Muscle of arm (tissue), 12 donors: Measurements from ENCODE around the gene CTSC. TPM values are rescaled to one million over a fixed set of nuclear protein-coding genes. Genes with fewer than 3 reads are reported as not detected.

ENCODE experiments used
- DNase-seq: peaks from one replicate; pipeline ENCODE4 v3.0.0-alpha.2; 2013
- polyA plus RNA-seq, 12 donors: library from polyadenylated mRNA; unstranded; fragments of 120-200 nt; gene quantifications; one replicate each; pipeline ENCODE4 v1.2.1, GENCODE V29; 2013; ENCODE audit not compliant: insufficient read length in 12 of 12

CTSC gene
- polyA plus RNA-seq, 12 donors, result 22.6 to 139 (median 40.9) TPM; not detected in 1

GRCh38 chr11:88354912-88355311 lies 17.4 kb upstream of the CTSC start:
- DNase-seq, result no peak

- DNase-seq, result no peak
Measured at GRCh38 chr11:88353835-88354496, 16.4 kb upstream of the CTSC start.

- DNase-seq, result no peak
Measured at GRCh38 chr11:88353386-88353785, 15.8 kb upstream of the CTSC start.

DNA sequence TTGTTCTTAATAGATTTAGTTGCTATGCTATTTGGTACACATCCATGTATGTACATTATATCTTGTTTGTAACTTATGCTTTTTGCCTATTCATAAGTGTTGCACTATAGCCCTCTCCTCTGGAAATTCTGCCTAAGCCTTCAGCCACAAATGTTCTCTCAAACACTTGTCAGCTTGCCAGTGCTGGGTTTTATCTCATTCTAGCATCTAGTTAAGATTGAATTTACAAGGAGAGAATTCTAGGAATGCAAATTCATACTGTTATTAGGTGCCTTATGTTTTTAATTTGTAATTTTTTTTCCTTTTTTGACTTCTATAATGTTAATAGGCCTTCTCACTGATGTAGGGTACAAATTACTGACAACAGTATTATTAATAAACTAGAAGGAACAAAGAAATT lies 14.6 kb upstream of the CTSC start:
- no peak for DNase-seq

- DNase-seq, result no peak
Measured at GRCh38 chr11:88348870-88349269, 11.3 kb upstream of the CTSC start.

DNA sequence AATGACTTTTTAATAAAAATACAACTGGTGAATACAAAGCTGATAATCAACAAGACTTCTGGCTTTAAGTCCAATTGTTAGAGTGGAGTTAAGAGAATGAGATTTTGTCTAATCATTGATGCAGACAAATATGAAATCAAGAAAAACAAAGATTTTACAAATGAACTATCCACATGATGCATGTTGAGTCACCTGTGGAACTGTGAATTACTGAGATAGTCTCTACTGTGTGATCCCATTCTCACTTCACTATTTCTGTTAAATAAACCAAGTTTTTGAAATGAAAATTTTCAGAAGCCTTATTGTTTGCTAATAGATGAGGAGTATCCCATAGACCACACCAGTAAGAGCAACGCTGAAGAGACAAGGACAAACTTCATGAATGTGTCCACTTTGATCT lies 8.4 kb upstream of the CTSC start:
- DNase-seq, result no peak

DNA sequence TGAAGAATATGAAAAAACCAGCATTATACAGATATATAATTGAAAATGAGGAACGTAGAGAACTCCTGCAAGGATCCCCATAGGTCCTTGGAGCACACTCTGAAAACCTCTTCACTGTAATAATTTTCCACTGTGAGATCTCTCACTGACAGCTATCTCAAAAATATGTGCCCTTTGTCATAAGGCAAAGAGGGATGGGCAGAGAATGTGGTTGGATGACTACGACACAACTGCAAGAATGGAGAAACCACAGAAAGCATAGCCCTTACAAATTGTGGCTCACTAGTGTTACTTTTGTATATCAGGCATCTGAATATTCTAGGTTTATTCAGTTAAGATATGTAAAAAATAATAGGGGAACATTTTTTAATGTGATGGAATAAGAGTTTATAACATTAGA lies 7.9 kb upstream of the CTSC start:
- DNase-seq, result no peak

DNA sequence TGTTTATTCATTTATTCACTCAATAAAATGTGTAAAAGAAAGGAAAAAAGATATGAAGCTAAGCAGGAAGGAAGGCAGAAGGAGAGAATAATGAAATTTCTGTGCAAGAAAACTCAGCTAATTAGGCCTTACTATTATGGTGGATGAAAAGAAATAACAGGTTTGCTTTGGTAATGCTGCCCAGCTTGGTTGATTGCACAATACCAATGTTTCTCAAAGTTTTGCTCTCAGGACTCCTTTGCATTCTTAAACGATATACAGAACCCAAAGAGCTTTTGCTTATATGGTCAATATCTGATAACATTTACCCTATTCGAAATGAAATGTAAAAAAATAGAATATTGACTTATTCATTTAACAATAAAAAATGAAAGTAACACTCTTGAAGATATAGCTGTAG lies 7.3 kb upstream of the CTSC start:
- DNase-seq, result no peak

DNA sequence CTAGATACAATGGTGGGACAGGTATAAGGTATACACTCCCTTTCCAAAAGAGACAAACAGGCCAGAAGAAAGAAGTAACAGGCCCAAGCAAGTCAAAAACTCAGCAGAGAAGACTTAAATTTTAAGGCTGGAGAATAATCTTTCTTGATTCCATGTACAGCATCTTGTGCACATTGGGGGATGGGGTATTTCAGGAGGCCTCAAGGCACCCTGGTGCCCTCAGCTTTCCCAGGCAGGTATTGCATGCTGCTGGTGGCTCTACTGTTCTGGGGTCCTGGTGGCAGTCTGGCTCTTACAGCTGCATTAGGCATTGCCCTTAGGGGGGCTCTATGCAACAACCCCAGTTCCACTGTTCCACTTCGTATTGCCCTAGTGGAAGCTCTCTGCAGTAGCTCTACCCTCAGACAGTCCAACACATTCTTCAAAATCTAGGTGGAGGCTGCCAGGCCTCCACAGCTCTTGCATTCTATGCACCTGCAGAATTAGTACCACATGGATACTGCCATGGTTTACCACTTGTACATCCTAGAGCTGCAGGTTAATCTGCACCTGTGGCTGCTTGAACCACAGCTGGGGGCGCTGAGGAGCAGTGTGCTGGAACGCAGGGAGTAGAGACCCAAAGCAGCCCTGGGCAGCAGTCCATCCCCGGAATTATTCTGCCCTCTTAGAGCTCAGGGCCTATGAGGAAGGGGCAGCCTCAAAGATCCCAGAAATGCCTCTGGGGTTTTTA lies 4.2 kb upstream of the CTSC start:
- DNase-seq, result no peak

- DNase-seq, result no peak
Measured at GRCh38 chr11:88340366-88340935, 2.9 kb upstream of the CTSC start.

- DNase-seq, result peak; percentile 45
Measured at GRCh38 chr11:88337987-88338668, 592 bp upstream of the CTSC start.

DNA sequence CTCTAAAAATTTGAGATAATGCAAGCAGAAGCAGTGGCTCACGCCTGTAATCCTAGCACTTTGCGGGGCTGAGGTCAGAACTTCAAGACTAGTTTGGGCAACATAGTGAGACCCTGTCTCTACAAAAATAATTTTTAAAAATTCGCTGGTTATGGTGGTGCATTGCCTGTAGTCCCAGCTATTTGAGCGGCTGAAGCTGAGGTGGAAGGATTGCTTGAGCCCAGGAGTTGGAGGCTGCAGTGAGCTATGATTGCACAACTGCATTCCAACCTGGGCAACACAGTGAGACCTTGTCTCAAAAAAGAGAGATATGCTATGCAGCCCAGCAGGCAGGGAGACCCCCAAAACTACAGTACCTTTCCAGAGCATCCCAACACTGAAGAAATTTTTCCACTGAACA lies 2.3 kb downstream of the CTSC start:
- no peak for DNase-seq

GRCh38 chr11:88333862-88334261 lies 3.7 kb downstream of the CTSC start:
- no peak for DNase-seq

DNA sequence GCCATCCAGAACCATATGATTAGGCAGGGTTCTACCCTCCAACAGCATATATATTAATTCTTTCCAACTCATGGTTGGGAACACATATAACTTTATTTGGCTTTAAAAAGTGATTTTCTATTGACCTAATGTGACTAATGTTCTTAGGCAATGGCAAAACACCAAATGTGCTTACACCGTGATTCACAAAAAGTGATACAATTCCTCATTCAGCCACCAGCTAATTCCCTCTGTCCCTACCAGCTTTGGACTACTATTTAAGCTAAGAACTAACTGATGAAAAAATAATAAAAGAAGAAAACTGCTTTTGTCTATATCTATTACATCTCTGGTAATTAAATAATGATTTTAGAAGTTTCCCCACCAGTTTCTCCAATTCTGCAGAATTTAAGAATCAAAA lies 4.7 kb downstream of the CTSC start:
- no peak for DNase-seq

- no peak for DNase-seq
Measured at GRCh38 chr11:88330826-88331428, 6.6 kb downstream of the CTSC start.

DNA sequence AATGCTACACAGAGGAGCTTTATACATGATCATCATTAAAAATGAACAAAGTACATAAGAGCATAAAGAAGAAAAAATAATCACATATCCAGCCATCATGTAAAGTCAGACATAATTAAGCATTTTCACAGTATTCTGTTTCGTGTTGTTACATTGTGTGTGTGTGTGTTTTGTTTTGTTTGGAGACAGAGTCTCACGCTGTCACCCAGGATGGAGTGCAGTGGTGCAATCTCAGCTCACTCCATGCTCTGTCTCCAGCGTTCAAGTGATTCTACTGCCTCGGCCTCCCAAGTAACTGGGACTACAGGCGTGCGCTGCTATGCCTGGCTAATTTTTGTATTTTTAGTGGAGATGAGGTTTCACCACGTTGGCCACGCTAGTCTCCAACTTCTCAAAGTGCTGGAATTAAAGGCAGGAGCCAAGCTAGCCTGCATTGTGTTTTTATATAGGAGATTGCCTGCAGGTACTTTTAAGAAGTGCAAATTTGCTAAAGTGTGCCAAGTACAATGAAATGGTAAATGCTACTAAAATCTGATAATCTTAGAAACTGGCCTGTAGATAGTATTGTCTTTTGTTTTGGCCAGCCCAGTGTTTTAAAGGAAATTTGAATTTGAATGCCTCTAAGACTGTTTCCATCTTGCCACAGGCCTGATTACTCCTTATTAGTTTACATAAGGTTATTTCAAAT lies 7.8 kb downstream of the CTSC start:
- DNase-seq, result no peak

GRCh38 chr11:88327462-88328143 lies 9.9 kb downstream of the CTSC start:
- DNase-seq, result no peak

DNA sequence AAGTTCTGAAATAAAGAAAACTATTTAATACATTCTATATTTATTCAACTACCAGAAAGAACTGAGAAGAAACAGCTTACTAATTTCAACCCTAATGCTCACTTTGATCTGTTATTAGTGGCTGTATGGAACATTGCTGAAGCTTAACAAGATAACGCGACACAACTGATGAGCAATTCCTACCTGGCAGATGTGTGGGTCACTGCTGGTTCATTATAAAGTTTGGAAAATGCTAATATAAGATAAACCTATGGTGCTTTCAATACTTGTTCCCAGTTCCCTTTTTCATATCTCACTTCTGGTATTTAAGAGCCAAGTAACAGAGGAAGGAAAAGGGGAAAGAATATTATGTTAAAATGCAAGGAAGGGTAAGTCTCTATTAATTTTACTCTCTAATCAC lies 10.5 kb downstream of the CTSC start:
- DNase-seq, result no peak

- DNase-seq, result no peak
Measured at GRCh38 chr11:88326099-88326498, 11.4 kb downstream of the CTSC start.

GRCh38 chr11:88324562-88325345 lies 12.8 kb downstream of the CTSC start:
- DNase-seq, result no peak
